ENCODE measurements around the gene SEC61A2. TPM values are rescaled to one million over a fixed set of nuclear protein-coding genes. Genes with fewer than 3 reads are reported as not detected.

SEC61A2 gene
- total and polyA plus RNA-seq, 2 donors (not counting 3 experiments of a cell fraction or from before 2014, with no cell fraction given), result 7.3 to 7.5 TPM

DNA sequence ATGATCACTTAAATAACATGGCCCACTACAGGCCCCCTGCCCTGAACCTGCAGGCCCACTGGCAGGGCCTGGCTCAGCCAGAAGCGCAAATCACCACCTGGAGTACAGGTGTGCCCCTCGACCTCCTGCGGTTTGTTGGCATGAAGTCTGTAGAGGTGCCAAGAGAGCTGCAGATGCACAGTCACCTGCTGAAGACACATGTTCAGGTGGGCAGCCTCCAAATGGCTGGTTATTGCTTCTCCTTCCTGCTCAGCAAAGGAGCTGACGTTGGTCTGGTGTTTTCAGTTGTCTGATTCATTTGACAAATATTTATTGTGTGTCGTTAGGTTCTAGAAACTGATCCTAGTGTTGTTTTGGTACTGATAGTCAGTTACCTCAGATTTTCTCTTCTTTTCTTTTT lies 31.7 kb upstream of the SEC61A2 start:
- Histone ChIP-seq H3K79me2 (ENCODE audit: control insufficient read depth, insufficient read depth, low read length) (no peaks in the 10 kb centered on the region), H3K9me1 (replicated peaks; ENCODE audit: control insufficient read depth, extremely low read depth, insufficient read depth, low read length) (no peaks in the 10 kb centered on the region), H4K20me1 (replicated peaks; ENCODE audit: control insufficient read depth, extremely low read depth, insufficient read depth, low read length) (no peaks in the 10 kb centered on the region), H3K4me2 (ENCODE audit: insufficient read depth, low read length) (no peak overlapping the region), H3K9ac (replicated peaks; ENCODE audit: extremely low read depth, insufficient read depth, low read length) (no peak overlapping the region), H3K27ac (ENCODE audit: insufficient read depth, low read depth, low read length) (no peak overlapping the region), H3K4me3 (replicated peaks in 1 of 3; ENCODE audit: insufficient read depth in 1 of 3, low read depth in 1 of 3, low read length in 3 of 3) (no peak overlapping the region), H3K36me3 (ENCODE audit: control insufficient read depth in 2 of 2, extremely low read depth in 1 of 2, insufficient read depth in 2 of 2, low read length in 2 of 2) (peaks cover 0 to 10% of the 10 kb centered on the region in 2 experiments), H2AFZ (ENCODE audit: low read depth, low read length) (no peak overlapping the region), H3K9me3 (replicated peaks; ENCODE audit: control insufficient read depth, insufficient read depth, low read length) (no peaks in the 10 kb centered on the region), H3K4me1 (ENCODE audit: control insufficient read depth, extremely low read depth, insufficient read depth, low read length) (no peaks in the 10 kb centered on the region), H3K27me3 (ENCODE audit: control insufficient read depth in 2 of 2, insufficient read depth in 2 of 2, low read length in 2 of 2) (no peaks in the 10 kb centered on the region)
- intact Hi-C loops (cut with micrococcal nuclease), result no loop called here
- dilution Hi-C loops (cut with MboI; ENCODE audit: extremely low pct_ligation_motif_present, low sequenced_read_pairs), result no loop called here
- ChIA-PET POLR2A (no interaction called here), CTCF (no interaction called here)
- TF ChIP-seq POLR2A (IDR thresholded peaks at IDR 0.05; ENCODE audit: low read depth, low read length) (no peak), JUN (IDR thresholded peaks at IDR 0.05; ENCODE audit: borderline replicate concordance, insufficient read depth, insufficient read length, low read depth) (no peak), EZH2 (IDR thresholded peaks at IDR 0.05; ENCODE audit: borderline replicate concordance, low read depth, low read length, severe bottlenecking) (no peak), FOS (IDR thresholded peaks at IDR 0.05; ENCODE audit: borderline replicate concordance, insufficient read depth, low read length) (no peak), POLR2AphosphoS5 (IDR thresholded peaks at IDR 0.05; ENCODE audit: insufficient read depth, low read depth, low read length) (no peak), GATA2 (IDR thresholded peaks at IDR 0.05; ENCODE audit: insufficient read depth, insufficient read length, low read depth, low read length) (no peak), MYC (IDR thresholded peaks at IDR 0.05; ENCODE audit: low read depth, low read length) (no peak)
- TF ChIP-seq, protein P1, sequence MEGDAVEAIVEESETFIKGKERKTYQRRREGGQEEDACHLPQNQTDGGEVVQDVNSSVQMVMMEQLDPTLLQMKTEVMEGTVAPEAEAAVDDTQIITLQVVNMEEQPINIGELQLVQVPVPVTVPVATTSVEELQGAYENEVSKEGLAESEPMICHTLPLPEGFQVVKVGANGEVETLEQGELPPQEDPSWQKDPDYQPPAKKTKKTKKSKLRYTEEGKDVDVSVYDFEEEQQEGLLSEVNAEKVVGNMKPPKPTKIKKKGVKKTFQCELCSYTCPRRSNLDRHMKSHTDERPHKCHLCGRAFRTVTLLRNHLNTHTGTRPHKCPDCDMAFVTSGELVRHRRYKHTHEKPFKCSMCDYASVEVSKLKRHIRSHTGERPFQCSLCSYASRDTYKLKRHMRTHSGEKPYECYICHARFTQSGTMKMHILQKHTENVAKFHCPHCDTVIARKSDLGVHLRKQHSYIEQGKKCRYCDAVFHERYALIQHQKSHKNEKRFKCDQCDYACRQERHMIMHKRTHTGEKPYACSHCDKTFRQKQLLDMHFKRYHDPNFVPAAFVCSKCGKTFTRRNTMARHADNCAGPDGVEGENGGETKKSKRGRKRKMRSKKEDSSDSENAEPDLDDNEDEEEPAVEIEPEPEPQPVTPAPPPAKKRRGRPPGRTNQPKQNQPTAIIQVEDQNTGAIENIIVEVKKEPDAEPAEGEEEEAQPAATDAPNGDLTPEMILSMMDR (IDR thresholded peaks at IDR 0.05; ENCODE audit: extremely low read depth in 1 of 2, insufficient read depth in 1 of 2, low read depth in 1 of 2, low read length in 2 of 2), result no peak
- TF ChIP-seq, protein P2, sequence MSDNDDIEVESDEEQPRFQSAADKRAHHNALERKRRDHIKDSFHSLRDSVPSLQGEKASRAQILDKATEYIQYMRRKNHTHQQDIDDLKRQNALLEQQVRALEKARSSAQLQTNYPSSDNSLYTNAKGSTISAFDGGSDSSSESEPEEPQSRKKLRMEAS (IDR thresholded peaks at IDR 0.05; ENCODE audit: insufficient read depth, insufficient read length), result no peak
- FAIRE-seq (no peak), DNase-seq (ENCODE audit: low read depth, low spot score) (no peak)
- no TSS peak for BruUV-seq (replicated peaks)

Measured in endothelial cell of umbilical vein (primary cell).